OCI-LY7 (cell line): Measurements from ENCODE around the gene DCTD. TPM values are rescaled to one million over a fixed set of nuclear protein-coding genes. Genes with fewer than 3 reads are reported as not detected.

Experiments used
- BruUV-seq: library from RNA; stranded (reverse); fragments of 400-500 nt; replicated peaks from 2 replicates; lab custom pipeline; 2021; lab: Mats Ljungman, UMichigan
- CTCF ChIA-PET: fragments of 300-600 bp; sonication (Branson Sonifier 250); formaldehyde crosslinking; loops from one replicate; lab custom pipeline; 2022; ENCODE audit warnings: antibody characterized with exemption; ENCODE audit not compliant: unreplicated experiment; lab: Charles Lee
- POLR2A ChIA-PET: fragments of 300-600 bp; sonication (Branson Sonifier 250); formaldehyde crosslinking; loops from one replicate; lab custom pipeline; 2022; ENCODE audit warnings: antibody characterized with exemption; lab: Charles Lee
- DNase-seq: peaks from one replicate; pipeline ENCODE4 v3.0.0-alpha.2; 2015; ENCODE audit warnings: low spot score
- H2AFZ ChIP-seq: fragments of 200-600 bp; sonication (generic), shearing (Covaris generic); 2 replicates; pipeline ENCODE4 v1.6.1; 2014; ENCODE audit warnings: mild to moderate bottlenecking, antibody characterized with exemption, low read length, moderate library complexity
- H3K27ac ChIP-seq: fragments of 200-600 bp; sonication (generic); 2 replicates; pipeline ENCODE4 v1.5.1; 2014; ENCODE audit warnings: mixed run types, low read depth, mild to moderate bottlenecking, moderate library complexity, low read length, inconsistent platforms; ENCODE audit not compliant: poor library complexity, severe bottlenecking
- H3K36me3 ChIP-seq: fragments of 200-600 bp; sonication (generic); 2 replicates; pipeline ENCODE4 v1.6.1; 2014; ENCODE audit warnings: mild to moderate bottlenecking, antibody characterized with exemption, low read length, moderate library complexity, mixed read lengths; ENCODE audit not compliant: insufficient read depth
- H3K4me1 ChIP-seq: fragments of 200-600 bp; sonication (generic); 2 replicates; pipeline ENCODE4 v1.5.1; 2014; ENCODE audit warnings: mild to moderate bottlenecking, low read length; ENCODE audit not compliant: insufficient read depth, poor library complexity, severe bottlenecking
- H3K4me2 ChIP-seq: fragments of 200-600 bp; sonication (generic); 2 replicates; pipeline ENCODE4 v1.6.1; 2014; ENCODE audit warnings: mild to moderate bottlenecking, low read length
- H3K4me3 ChIP-seq: fragments of 200-600 bp; sonication (generic); 2 replicates; pipeline ENCODE4 v1.5.1; 2014; ENCODE audit warnings: mild to moderate bottlenecking, low read depth, low read length; ENCODE audit not compliant: poor library complexity, severe bottlenecking
- H3K79me2 ChIP-seq: fragments of 200-600 bp; sonication (generic); 2 replicates; pipeline ENCODE4 v1.6.1; 2016; ENCODE audit warnings: low read depth, mild to moderate bottlenecking, low read length, moderate library complexity, mixed read lengths; ENCODE audit not compliant: insufficient read depth
- H3K9me2 ChIP-seq: fragments of 200-600 bp; sonication (generic); 2 replicates; pipeline ENCODE4 v1.6.1; 2016; ENCODE audit warnings: mild to moderate bottlenecking, low read length, mixed read lengths; ENCODE audit not compliant: insufficient read depth
- H3K9me3 ChIP-seq: fragments of 200-600 bp; sonication (generic); 2 replicates; pipeline ENCODE4 v1.6.1; 2014; ENCODE audit warnings: mild to moderate bottlenecking, mixed run types, low read length, mixed read lengths
- H4K20me1 ChIP-seq: fragments of 200-600 bp; sonication (generic); 2 replicates; pipeline ENCODE4 v1.6.1; 2014; ENCODE audit warnings: mild to moderate bottlenecking, antibody characterized with exemption, low read length, moderate library complexity, mixed read lengths; ENCODE audit not compliant: insufficient read depth
- CTCF ChIP-seq: fragments of 200-600 bp; sonication (generic); conservative IDR thresholded peaks from 2 replicates; pipeline ENCODE4 v1.5.1; 2014; ENCODE audit warnings: mild to moderate bottlenecking, antibody characterized with exemption, low read length, moderate library complexity, mixed read lengths
- EZH2phosphoT487 ChIP-seq: fragments of 200-600 bp; sonication (generic); IDR thresholded peaks from 2 replicates; pipeline ENCODE4 v1.6.1; 2018; ENCODE audit warnings: low read depth, borderline replicate concordance, mild to moderate bottlenecking, mixed run types, antibody characterized with exemption, low read length, moderate library complexity, mixed read lengths
- intact Hi-C: fragments of 100-400 bp; cut with micrococcal nuclease; formaldehyde crosslinking; loops from one replicate; pipeline ENCODE4 v1.10.0; 2022; ENCODE audit not compliant: unreplicated experiment
- total RNA-seq, 2 experiments: library from RNA; depleted of rRNA in 1 of 2; stranded (reverse); fragments of >200 nt in 1 of 2; shearing (Covaris generic) in 1 of 2; gene quantifications; 2 replicates each; pipeline ENCODE4 v1.2.3, GENCODE V29; 2014 to 2022

Gene DCTD
- total RNA-seq, 2 experiments from 2014 or later = 37.8 to 81.9 TPM

DNA sequence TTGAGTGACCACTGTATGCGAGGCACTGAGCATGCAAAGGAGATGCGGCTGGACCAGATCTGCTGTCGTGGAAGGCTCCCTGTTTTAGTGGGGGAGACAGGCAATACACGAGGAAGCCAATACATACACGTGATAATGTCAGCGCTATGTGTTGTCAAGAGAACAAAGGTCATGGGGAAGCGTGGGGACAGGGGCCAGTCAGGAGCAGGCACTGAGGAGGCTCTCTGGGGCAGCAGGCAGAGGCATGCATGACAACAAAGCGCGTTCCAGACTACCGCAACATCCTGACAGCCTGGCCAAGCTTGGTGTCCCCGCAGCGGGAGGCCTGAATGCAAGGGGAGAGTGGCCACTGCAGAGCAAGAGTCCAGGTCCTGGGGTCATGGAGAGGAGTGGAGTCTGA, 61.9 kb downstream of the DCTD start:
- no peak overlapping the region for H3K27ac ChIP-seq
- no peak for DNase-seq
- no TSS peak for BruUV-seq
- no peaks in the 10 kb centered on the region for H3K4me1 ChIP-seq
- TF ChIP-seq CTCF = no peak
- no peak for TF ChIP-seq EZH2phosphoT487
- no peaks in the 10 kb centered on the region for H3K9me2 ChIP-seq
- ChIA-PET POLR2A (no interaction called here), CTCF (no interaction called here)
- no peaks in the 10 kb centered on the region for H3K9me3 ChIP-seq
- no peaks in the 10 kb centered on the region for H3K36me3 ChIP-seq
- no peaks in the 10 kb centered on the region for H3K79me2 ChIP-seq
- intact Hi-C loops = no loop called here
- no peak overlapping the region for H3K4me2 ChIP-seq
- no peak overlapping the region for H2AFZ ChIP-seq
- H4K20me1 ChIP-seq = no peaks in the 10 kb centered on the region
- no peak overlapping the region for H3K4me3 ChIP-seq

DNA sequence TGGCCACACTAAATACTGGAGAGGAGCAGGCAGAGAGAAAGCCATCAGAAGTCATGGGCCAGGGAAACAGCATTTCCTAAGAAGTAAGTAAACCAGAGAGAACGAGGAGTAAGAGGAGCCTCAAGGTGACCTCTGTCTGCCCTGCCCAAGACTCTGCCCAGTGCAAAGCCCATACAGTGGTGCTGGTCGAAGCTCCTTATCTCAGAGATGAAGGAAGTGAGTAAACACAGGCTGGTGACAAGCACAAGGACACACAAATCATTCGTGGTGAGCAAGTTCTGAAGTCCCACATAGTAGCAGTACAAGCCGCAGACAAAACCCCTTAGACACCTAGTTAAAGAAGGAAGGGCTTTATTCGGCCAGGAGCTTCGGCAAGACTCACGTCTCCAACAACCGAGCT, 62.7 kb downstream of the DCTD start:
- intact Hi-C loops = no loop called here
- Histone ChIP-seq H3K79me2 (no peaks in the 10 kb centered on the region), H3K27ac (no peak overlapping the region), H3K4me1 (no peaks in the 10 kb centered on the region), H3K9me3 (no peaks in the 10 kb centered on the region), H3K4me2 (no peak overlapping the region), H4K20me1 (no peaks in the 10 kb centered on the region), H3K36me3 (no peaks in the 10 kb centered on the region), H3K9me2 (no peaks in the 10 kb centered on the region), H3K4me3 (no peak overlapping the region), H2AFZ (no peak overlapping the region)
- TF ChIP-seq EZH2phosphoT487 = no peak
- no peak for TF ChIP-seq CTCF
- POLR2A ChIA-PET = no interaction called here
- BruUV-seq = no TSS peak
- CTCF ChIA-PET = no interaction called here
- no peak for DNase-seq

GRCh38 chr4:182853731-182854330, 63.4 kb downstream of the DCTD start:
- ChIA-PET CTCF (no interaction called here), POLR2A (no interaction called here)
- Histone ChIP-seq H3K36me3 (no peaks in the 10 kb centered on the region), H2AFZ (no peak overlapping the region), H3K9me3 (no peaks in the 10 kb centered on the region), H3K4me3 (no peak overlapping the region), H3K79me2 (no peaks in the 10 kb centered on the region), H3K9me2 (no peaks in the 10 kb centered on the region), H3K4me2 (no peak overlapping the region), H3K4me1 (no peaks in the 10 kb centered on the region), H4K20me1 (no peaks in the 10 kb centered on the region), H3K27ac (no peak overlapping the region)
- TF ChIP-seq EZH2phosphoT487 (no peak), CTCF (no peak)
- intact Hi-C loops = no loop called here
- no peak for DNase-seq
- no TSS peak for BruUV-seq
